IPS-15b (cell line): ENCODE results near the gene WDR82.
A peak's percentile ranks its signal among the peaks of the same experiment; 100 is the strongest.

Experiments
- H3K27me3 ChIP-seq: one replicate; pipeline ENCODE4 v1.6.1; 2013; ENCODE audit warnings: low read length; ENCODE audit not compliant: control insufficient read depth, insufficient read depth
- H3K36me3 ChIP-seq: one replicate; pipeline ENCODE4 v1.6.1; 2013; ENCODE audit warnings: low read length; ENCODE audit not compliant: control insufficient read depth, insufficient read depth
- H3K4me1 ChIP-seq: one replicate; pipeline ENCODE4 v1.6.1; 2013; ENCODE audit warnings: mild to moderate bottlenecking, low read length; ENCODE audit not compliant: control insufficient read depth, insufficient read depth
- H3K4me3 ChIP-seq: one replicate; pipeline ENCODE4 v1.5.1; 2013; ENCODE audit warnings: low read depth, low read length
- H3K9ac ChIP-seq: one replicate; pipeline ENCODE4 v1.6.1; 2013; ENCODE audit warnings: low read depth, mild to moderate bottlenecking, low read length
- H3K9me3 ChIP-seq: one replicate; pipeline ENCODE4 v1.6.1; 2013; ENCODE audit warnings: mild to moderate bottlenecking, low read length; ENCODE audit not compliant: control insufficient read depth, insufficient read depth

Gene WDR82

DNA sequence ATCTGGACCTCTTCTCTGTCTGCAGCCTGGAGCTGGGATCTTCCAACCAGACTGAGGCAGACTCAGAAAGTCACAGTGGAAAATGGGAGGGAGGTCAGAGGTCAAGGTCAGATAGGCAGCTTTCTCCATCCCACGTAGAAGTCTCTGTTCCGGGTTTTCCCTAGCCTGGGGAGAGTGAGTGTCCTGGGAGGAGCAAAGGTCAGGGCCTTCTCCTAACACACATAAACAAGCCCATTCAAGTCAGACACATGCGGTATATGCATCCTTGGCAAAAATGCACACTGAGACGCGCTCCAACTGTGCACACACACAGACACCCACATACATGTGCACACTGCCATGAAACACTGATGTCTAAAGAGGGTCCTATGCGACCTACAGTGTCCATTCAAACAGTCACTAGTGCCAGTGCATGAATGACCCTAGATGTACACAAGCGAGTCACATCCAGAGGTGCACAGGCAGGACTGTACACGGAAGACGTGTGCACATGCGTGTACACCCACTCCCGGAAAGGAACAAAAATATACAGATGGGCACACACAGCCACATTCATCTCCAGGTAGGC, 40.2 kb downstream of the WDR82 start:
- Histone ChIP-seq H3K36me3 (no peaks in the 10 kb centered on the region), H3K9me3 (no peaks in the 10 kb centered on the region), H3K4me3 (peak overlapping the region; percentile 100), H3K4me1 (peaks cover 23% of the 10 kb centered on the region), H3K9ac (peak overlapping the region; percentile 79), H3K27me3 (no peaks in the 10 kb centered on the region)

DNA sequence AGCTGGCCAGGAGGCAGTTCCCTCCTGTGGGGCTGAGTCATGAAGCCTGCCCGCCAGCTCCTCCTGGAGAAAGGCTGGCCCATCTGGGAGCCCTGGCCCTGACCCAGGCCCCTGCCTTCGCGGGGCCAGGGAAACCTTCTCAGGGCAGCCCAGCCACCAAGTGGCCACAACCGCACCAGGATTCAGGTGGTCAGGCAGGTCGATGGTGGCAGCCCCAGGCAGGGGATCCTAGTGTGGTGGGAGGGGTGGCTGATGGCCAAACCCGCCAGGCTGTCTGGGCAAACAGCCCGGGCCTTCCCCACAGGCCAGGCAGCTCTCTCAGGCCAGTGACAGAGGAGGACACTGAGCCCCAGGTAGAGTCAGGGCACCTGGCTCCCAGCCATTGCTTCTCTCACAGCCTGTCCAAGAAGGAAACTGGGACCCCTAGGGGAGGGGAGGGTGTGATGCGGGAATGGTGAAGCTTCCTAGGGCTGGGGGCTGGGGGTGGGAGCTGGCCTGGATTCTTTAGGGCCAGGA, 40.7 kb downstream of the WDR82 start:
- Histone ChIP-seq H3K4me3 (peak overlapping the region; percentile 100), H3K9ac (peak overlapping the region; percentile 70), H3K27me3 (no peaks in the 10 kb centered on the region), H3K4me1 (peaks cover 23% of the 10 kb centered on the region), H3K36me3 (no peaks in the 10 kb centered on the region), H3K9me3 (no peaks in the 10 kb centered on the region)

DNA sequence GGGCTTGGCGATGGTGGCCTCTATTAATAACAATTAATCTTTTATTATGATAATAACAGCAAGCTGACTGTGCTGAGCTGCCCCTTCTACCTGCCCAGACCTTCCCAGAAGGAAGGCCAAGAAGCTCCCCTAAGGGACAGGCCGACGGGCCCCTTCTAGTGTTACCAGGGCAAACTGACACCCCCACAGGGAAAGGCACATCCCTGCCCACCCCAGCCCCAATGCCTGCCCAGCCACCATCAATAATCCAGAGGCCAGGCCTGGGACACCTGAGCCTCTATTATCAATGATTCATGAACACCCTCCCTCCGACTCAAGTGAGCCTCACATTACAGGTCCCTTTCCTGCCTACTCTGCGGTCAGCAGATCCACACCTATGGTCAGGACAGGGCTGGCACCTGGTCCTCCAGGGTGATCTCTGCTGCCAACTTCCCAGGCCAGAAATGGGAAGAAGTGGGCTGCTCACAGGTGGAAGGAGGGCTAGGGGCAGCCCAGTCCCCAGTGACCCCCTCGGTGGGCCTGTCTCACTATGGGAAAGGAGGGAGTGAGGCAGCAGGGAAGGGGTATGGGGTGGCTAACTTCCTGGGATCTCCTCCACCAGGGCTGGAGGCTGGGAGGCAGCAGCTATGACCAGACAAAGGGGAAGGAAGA, 41.3 kb downstream of the WDR82 start:
- H3K4me3 ChIP-seq = peak overlapping the region; percentile 100
- H3K27me3 ChIP-seq = no peaks in the 10 kb centered on the region
- no peaks in the 10 kb centered on the region for H3K36me3 ChIP-seq
- peak overlapping the region; percentile 70 for H3K9ac ChIP-seq
- H3K4me1 ChIP-seq = peaks cover 23% of the 10 kb centered on the region
- H3K9me3 ChIP-seq = no peaks in the 10 kb centered on the region

DNA sequence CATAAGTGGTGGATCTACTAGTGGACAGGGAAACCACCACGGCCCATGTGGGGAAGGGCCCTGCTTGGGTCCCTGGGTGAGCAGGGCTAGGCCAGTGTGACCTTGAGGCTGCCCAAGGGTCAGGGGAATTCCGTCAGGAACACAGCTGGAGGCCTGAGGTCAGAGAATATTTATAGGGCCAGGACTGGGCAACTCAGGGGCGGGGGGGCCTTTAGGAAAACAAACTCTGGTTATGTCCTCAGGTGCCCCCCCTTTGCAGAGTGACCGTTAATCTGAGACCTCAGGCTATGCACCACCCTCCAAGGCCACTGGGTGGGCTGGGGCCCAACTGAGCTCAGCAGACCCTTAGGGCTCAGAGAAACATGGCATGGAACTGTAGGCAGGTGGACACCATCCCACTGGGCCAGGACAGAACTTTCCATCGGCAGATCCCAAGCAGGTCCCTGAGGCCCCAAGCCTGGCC, 42.0 kb downstream of the WDR82 start:
- Histone ChIP-seq H3K9ac (no peak overlapping the region), H3K4me1 (peaks cover 23% of the 10 kb centered on the region), H3K4me3 (no peak overlapping the region), H3K36me3 (no peaks in the 10 kb centered on the region), H3K27me3 (no peaks in the 10 kb centered on the region), H3K9me3 (no peaks in the 10 kb centered on the region)

- no peak overlapping the region for H3K4me3 ChIP-seq
- H3K36me3 ChIP-seq = peaks cover 13% of the 10 kb centered on the region
- no peak overlapping the region for H3K9ac ChIP-seq
- no peaks in the 10 kb centered on the region for H3K9me3 ChIP-seq
- H3K4me1 ChIP-seq = peaks cover 15% of the 10 kb centered on the region
- no peaks in the 10 kb centered on the region for H3K27me3 ChIP-seq
These were observed 43.7 kb downstream of the WDR82 start for GRCh38 chr3:52234516-52235447.

- Histone ChIP-seq H3K36me3 (peaks cover 20% of the 10 kb centered on the region), H3K27me3 (no peaks in the 10 kb centered on the region), H3K9me3 (no peaks in the 10 kb centered on the region), H3K4me3 (no peak overlapping the region), H3K9ac (no peak overlapping the region), H3K4me1 (peaks cover 15% of the 10 kb centered on the region)
These were observed 44.5 kb downstream of the WDR82 start for GRCh38 chr3:52233968-52234367.

DNA sequence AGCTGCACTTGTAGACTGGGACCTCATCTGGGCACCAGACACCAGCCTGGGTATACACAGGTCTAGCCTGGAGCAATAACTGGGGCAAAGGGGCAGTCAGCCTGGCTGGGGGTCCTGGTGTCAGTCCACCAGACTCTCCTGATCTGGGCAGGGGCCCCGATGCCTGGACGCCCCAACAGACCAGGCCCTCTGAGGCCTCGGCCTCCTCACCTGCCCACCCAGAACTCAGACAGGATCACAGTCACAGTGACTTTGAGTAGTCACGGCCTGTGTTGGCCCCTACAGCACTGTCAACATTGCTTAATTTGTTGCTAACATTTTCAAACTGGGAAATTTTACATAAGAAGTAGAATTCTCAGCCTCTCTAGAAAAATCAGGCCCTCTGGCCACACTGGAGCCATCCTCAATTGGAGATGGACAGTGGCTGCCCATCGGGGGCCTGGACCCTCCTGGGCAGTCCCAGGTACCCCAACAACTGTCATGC, 45.3 kb downstream of the WDR82 start:
- Histone ChIP-seq H3K4me3 (no peak overlapping the region), H3K9ac (peak overlapping the region; percentile 37), H3K4me1 (peaks cover 11% of the 10 kb centered on the region), H3K27me3 (no peaks in the 10 kb centered on the region), H3K9me3 (no peaks in the 10 kb centered on the region), H3K36me3 (peaks cover 26% of the 10 kb centered on the region)

- H3K9ac ChIP-seq = peak overlapping the region; percentile 37
- no peaks in the 10 kb centered on the region for H3K9me3 ChIP-seq
- no peaks in the 10 kb centered on the region for H3K27me3 ChIP-seq
- H3K4me3 ChIP-seq = no peak overlapping the region
- H3K4me1 ChIP-seq = peaks cover 6% of the 10 kb centered on the region
- H3K36me3 ChIP-seq = peaks cover 26% of the 10 kb centered on the region
These were observed 46.0 kb downstream of the WDR82 start for GRCh38 chr3:52232279-52233107.

DNA sequence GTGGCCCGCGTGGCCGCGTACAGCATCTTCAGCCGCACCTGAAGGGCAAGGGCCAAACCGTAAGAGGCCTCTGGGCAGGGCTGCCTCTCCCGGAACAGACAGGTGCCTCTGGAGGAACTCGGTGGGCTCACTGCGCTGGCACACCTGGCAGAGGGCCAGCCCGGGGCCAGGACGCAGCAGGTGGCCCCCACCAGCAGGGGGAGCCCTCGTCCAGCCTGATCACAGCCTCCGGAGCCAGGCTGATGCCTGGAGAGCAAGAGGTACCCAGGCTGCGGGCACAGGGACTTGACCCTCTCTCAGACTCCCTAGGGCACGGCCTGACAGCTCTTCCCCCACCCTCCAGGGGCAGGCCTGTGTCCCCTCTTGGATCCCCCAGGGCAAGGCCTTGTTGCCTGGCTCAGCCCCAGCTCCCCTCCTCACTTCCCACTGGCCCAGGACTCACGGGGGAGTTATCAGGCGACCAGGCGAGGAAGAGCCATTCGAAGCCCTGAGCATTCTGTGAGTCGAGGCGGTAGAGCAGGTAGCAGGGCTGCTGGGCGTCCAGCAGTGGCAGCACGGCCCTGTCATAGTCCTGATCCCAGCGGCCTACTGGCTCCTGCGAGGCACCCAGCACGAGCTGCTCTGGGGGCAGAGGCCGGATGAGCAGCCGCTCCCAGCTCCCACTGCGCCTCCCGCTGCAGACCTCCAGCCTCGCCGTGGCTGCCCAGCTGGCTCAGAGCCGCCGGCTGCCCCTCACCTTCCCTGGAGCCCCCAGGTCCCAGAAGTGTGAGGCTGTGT, 46.8 kb downstream of the WDR82 start:
- no peaks in the 10 kb centered on the region for H3K9me3 ChIP-seq

GRCh38 chr3:52230889-52231499, 47.5 kb downstream of the WDR82 start:
- Histone ChIP-seq H3K9me3 (no peaks in the 10 kb centered on the region), H3K36me3 (peaks cover 26% of the 10 kb centered on the region), H3K27me3 (no peaks in the 10 kb centered on the region), H3K4me3 (no peak overlapping the region), H3K4me1 (no peaks in the 10 kb centered on the region), H3K9ac (no peak overlapping the region)

More for the DNA sequence above, 46.8 kb downstream of the WDR82 start:
- H3K4me3 ChIP-seq = no peak overlapping the region
- peaks cover 2% of the 10 kb centered on the region for H3K4me1 ChIP-seq
- H3K9ac ChIP-seq = no peak overlapping the region
- peaks cover 26% of the 10 kb centered on the region for H3K36me3 ChIP-seq
- no peaks in the 10 kb centered on the region for H3K27me3 ChIP-seq
